Measurements from ENCODE around the gene CAMSAP1.

GRCh38 chr9:135790356-135790755, 117.0 kb downstream of the CAMSAP1 start:
- TF ChIP-seq EZH2 (IDR thresholded peaks at IDR 0.05; ENCODE audit: borderline replicate concordance, insufficient read depth, low read length, poor library complexity, severe bottlenecking) = no peak
- TF ChIP-seq REST (IDR thresholded peaks at IDR 0.05; ENCODE audit: borderline replicate concordance) = no peak
- TF ChIP-seq EP300 (conservative IDR thresholded peaks at IDR 0.05; ENCODE audit: poor library complexity, severe bottlenecking) = no peak

All from neural cell (in vitro differentiated cells).